Lung (tissue), 12 donors: ENCODE measurements around the gene SDK2. TPM values are rescaled to one million over a fixed set of nuclear protein-coding genes. Genes with fewer than 3 reads are reported as not detected.

Source experiments
- ATAC-seq: fragments of 200-7000 bp; cut with Tn5 transposase; one replicate; pipeline ENCODE4 v1.9.1; 2020; ENCODE audit warnings: moderate number of reproducible peaks; ENCODE audit not compliant: insufficient read depth, low FRiP score
- DNase-seq, 3 donors: peaks; one replicate each; pipeline ENCODE4 v3.0.0-alpha.2; 2013 to 2017
- H3K27ac ChIP-seq, 2 donors: one replicate each; pipeline ENCODE4 v1.5.1; 2013; ENCODE audit warnings: mild to moderate bottlenecking in 2 of 2, moderate library complexity in 2 of 2, control low read depth in 1 of 2, inconsistent platforms in 1 of 2, low read depth in 1 of 2, low read length in 1 of 2
- H3K27me3 ChIP-seq, 3 donors: one replicate each; pipeline ENCODE4 v1.5.1; 2013; ENCODE audit warnings: low read length in 2 of 3; ENCODE audit not compliant: control insufficient read depth in 3 of 3, insufficient read depth in 3 of 3
- H3K36me3 ChIP-seq, 4 donors: one replicate each; pipeline ENCODE4 v1.5.1; 2013; ENCODE audit warnings: low read length in 4 of 4, mild to moderate bottlenecking in 1 of 4, moderate library complexity in 1 of 4; ENCODE audit not compliant: control insufficient read depth in 4 of 4, insufficient read depth in 4 of 4
- H3K4me1 ChIP-seq, 5 donors: one replicate each; pipeline ENCODE4 v1.5.1; 2013; ENCODE audit warnings: low read length in 5 of 5, mild to moderate bottlenecking in 2 of 5, moderate library complexity in 1 of 5; ENCODE audit not compliant: control insufficient read depth in 5 of 5, insufficient read depth in 5 of 5
- H3K4me3 ChIP-seq: one replicate; pipeline ENCODE4 v1.5.1; 2013; ENCODE audit warnings: mild to moderate bottlenecking, control low read depth, moderate library complexity
- H3K9ac ChIP-seq, 2 donors: one replicate each; pipeline ENCODE4 v1.5.1; 2013; ENCODE audit warnings: low read length in 2 of 2, control low read depth in 1 of 2; ENCODE audit not compliant: insufficient read depth in 1 of 2
- H3K9me3 ChIP-seq, 4 donors: one replicate each; pipeline ENCODE4 v1.5.1; 2013; ENCODE audit warnings: low read length in 3 of 4, mild to moderate bottlenecking in 1 of 4, moderate library complexity in 1 of 4; ENCODE audit not compliant: control insufficient read depth in 4 of 4, insufficient read depth in 3 of 4
- CTCF ChIP-seq: IDR thresholded peaks from 2 replicates; pipeline ENCODE4 v1.5.1; 2012; ENCODE audit warnings: mild to moderate bottlenecking; ENCODE audit errors: control extremely low read depth, extremely low read depth
- WGBS, 2 donors: extraction: QIAGEN DNeasy Blood & Tissue Kit; methylation state at CpG; one replicate each; pipeline ENCODE4 v1.1.7; 2013; 5-methylcytosine and 5-hydroxymethylcytosine counted together
- polyA plus RNA-seq, 2 donors: library from polyadenylated mRNA; stranded (reverse); fragments of 200-250 nt; gene quantifications; one replicate each; pipeline ENCODE4 v1.2.1, GENCODE V29; 2013
- total RNA-seq, 2 donors: library from RNA; depleted of rRNA in 1 of 2; stranded (reverse); fragments of >200 nt in 1 of 2; gene quantifications; one replicate each; pipeline ENCODE4 v1.2.1, GENCODE V29; 2014 to 2021
- donor health status: control.
- donor health status: control.
- donor health status: Bipolar disorder and iron deficiency.
- donor health status: healthy.
- donor health status: DM: yes; HTN: yes; CAD: no.

SDK2 gene
- total and polyA plus RNA-seq, 4 donors, result 0.91 to 41.7 (median 4.3) TPM

GRCh38 chr17:73447319-73447718 is 196.9 kb downstream of the SDK2 start:
- H3K9ac ChIP-seq, result no peak overlapping the region
- no peaks in the 10 kb centered on the region for H3K4me1 ChIP-seq
- ATAC-seq (no peak), DNase-seq (no peak)
- H3K36me3 ChIP-seq, result no peaks in the 10 kb centered on the region
- no peak overlapping the region for H3K4me3 ChIP-seq
- TF ChIP-seq CTCF, result no peak
- 81 to 90% methylated on average over 18 of the region's 18 CpGs for WGBS, 2 donors
- H3K27me3 ChIP-seq, result no peaks in the 10 kb centered on the region
- no peak overlapping the region for H3K27ac ChIP-seq
- peaks cover 0 to 2% (median 0%) of the 10 kb centered on the region in 4 donors for H3K9me3 ChIP-seq

GRCh38 chr17:73446617-73447016 is 197.6 kb downstream of the SDK2 start:
- H3K27me3 ChIP-seq, result no peaks in the 10 kb centered on the region
- DNase-seq (no peak), ATAC-seq (no peak)
- H3K4me1 ChIP-seq, result no peaks in the 10 kb centered on the region
- no peak overlapping the region for H3K27ac ChIP-seq
- H3K9ac ChIP-seq, result no peak overlapping the region
- peaks cover 0 to 3% (median 0%) of the 10 kb centered on the region in 4 donors for H3K9me3 ChIP-seq
- 80 to 87% methylated on average over 9 of the region's 9 CpGs for WGBS, 2 donors
- H3K36me3 ChIP-seq, result no peaks in the 10 kb centered on the region
- no peak for TF ChIP-seq CTCF
- H3K4me3 ChIP-seq, result no peak overlapping the region

- 84% methylated on average over 7 of the region's 7 CpGs for WGBS, 2 donors
- H3K9me3 ChIP-seq, result peaks cover 0 to 4% (median 0%) of the 10 kb centered on the region in 4 donors
- no peak for TF ChIP-seq CTCF
- H3K36me3 ChIP-seq, result no peaks in the 10 kb centered on the region
- DNase-seq (no peak), ATAC-seq (no peak)
- H3K27ac ChIP-seq, result no peak overlapping the region
- H3K4me3 ChIP-seq, result no peak overlapping the region
- H3K9ac ChIP-seq, result no peak overlapping the region
- no peaks in the 10 kb centered on the region for H3K27me3 ChIP-seq
- no peaks in the 10 kb centered on the region for H3K4me1 ChIP-seq
Observed at GRCh38 chr17:73445466-73445865, 198.8 kb downstream of the SDK2 start.

- DNase-seq (no peak), ATAC-seq (no peak)
- Histone ChIP-seq H3K36me3 (no peaks in the 10 kb centered on the region), H3K9me3 (peaks cover 0 to 4% (median 0%) of the 10 kb centered on the region in 4 donors), H3K9ac (no peak overlapping the region), H3K27me3 (no peaks in the 10 kb centered on the region), H3K4me1 (no peaks in the 10 kb centered on the region), H3K27ac (no peak overlapping the region), H3K4me3 (no peak overlapping the region)
- 92 to 95% methylated on average over 8 of the region's 8 CpGs for WGBS, 2 donors
- no peak for TF ChIP-seq CTCF
Observed at GRCh38 chr17:73444021-73444420, 200.2 kb downstream of the SDK2 start.
